NOMO-1 treated with dmso at 0.1 percent for 144 hours (cell line): Measurements from ENCODE around the gene SMYD3.

Source experiments
- DNase-seq: peaks from one replicate; lab custom pipeline; 2025; ENCODE audit not compliant: unreplicated experiment; lab: John Stamatoyannopoulos, UW

The SMYD3 gene

DNA sequence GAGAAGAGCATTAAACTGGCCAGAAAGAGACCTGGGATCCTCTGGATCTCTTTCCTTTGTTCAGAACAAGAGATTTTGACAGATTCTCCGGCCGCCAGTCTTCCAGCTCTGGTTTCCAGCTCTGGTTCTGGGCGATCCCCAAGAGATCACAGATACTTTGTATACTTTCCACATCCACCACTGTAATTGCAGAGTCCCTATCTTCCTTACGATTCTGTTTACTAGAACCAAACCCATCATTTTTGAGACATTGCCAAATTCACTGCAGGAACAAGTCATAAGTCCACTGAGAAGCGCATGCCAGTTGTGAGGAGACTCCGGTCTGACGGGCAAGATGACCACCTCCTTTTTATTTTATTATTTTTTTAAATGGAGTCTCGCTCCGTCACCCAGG is 505.2 kb downstream of the SMYD3 start:
- DNase-seq = no peak

- DNase-seq = no peak
Measured at GRCh38 chr1:246001142-246001836, 505.8 kb downstream of the SMYD3 start.

DNA sequence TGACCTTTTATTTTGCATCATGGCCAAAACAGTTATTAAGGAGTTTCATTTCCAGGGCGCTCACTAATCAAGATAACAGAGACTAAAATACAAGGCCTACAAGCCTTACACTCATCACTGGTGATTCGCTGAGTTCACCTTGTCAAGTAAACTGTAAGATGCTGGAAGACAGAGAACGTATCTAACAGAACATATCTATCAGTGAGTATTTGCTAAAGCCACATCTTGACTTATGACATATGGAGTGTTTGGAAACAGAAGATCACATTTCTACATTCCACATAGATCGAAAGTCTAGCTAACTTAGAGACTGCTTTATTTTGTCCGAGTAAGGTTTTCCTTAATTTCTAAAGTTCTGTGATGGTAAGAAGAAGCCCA is 506.5 kb downstream of the SMYD3 start:
- DNase-seq = no peak

- DNase-seq = peak; percentile 32
Measured at GRCh38 chr1:245999697-246000637, 507.1 kb downstream of the SMYD3 start.

DNA sequence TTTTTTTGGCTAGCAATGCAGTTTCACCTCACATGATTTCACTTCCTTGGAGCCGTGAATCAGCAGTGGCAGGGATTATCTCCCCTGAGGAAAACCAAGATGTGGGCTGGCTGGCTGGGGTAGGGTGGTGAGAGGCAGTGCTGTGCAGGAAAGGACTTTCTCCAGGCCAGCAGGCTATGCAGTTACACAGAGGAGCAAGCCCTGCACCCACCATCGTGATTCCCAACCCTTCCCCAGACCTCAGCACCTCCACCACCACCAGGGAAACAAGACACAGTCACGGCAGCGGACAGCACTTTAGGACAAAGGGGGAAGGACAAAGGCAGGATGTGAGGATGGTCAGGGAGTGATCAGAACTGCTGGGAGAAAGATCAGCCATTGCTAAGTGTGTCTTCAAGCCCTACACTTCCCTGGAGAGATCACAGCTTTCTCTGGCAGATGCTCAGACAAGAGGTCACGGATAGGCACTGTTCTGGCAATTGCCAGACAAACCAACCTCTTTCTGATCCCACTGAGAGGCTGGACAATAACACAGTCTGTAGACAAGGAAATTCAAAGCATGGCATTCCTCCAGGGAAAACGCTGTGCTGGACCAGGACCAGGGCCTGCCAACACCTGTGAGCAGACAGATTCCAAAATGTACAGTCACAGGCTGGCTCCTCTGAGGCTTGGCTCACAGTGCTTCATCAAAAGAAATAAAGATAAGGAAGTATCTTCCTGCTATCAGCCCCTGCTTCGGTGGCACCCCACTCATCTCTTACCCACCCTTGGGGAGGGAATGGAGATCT is 509.4 kb downstream of the SMYD3 start:
- DNase-seq = no peak

- DNase-seq = no peak
Measured at GRCh38 chr1:245996811-245997210, 510.3 kb downstream of the SMYD3 start.

- DNase-seq = no peak
Measured at GRCh38 chr1:245995474-245995873, 511.6 kb downstream of the SMYD3 start.

- DNase-seq = no peak
Measured at GRCh38 chr1:245991266-245991665, 515.8 kb downstream of the SMYD3 start.

DNA sequence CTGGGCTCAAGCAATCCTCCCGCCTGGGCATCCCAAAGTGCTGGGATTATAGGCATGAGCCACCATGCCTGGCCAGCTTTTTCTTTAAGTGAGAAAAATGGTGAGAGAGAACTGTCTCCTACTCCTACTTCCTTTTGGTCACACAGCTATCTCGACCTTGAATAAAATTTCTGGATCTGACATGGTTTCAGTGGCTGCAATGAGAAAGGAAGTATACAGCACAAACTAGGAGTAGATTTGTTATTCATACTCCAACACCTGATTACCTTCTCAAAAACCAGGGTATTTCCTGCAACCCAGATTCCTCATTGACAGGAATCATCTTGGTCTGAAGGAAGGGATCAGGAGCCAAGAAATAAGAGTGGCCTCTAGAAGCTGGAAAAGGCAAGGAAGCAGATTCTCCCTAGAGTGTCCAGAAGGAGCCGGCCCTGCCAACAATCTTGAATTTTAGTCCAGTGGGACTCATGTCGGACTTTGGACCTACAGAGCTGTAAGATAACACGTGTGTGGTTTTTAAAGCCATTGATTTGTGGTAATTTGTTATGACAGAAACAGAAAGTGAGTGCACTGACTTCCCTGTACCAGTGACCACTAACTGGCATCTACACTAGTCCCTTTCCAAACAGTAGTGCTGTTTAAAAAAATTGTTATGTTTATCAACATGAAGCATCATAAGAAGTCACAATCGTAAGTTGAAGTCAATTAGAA is 516.6 kb downstream of the SMYD3 start:
- peak; percentile 15 for DNase-seq

- no peak for DNase-seq
Measured at GRCh38 chr1:245988393-245989078, 518.5 kb downstream of the SMYD3 start.

- no peak for DNase-seq
Measured at GRCh38 chr1:245987997-245988392, 519.1 kb downstream of the SMYD3 start.

DNA sequence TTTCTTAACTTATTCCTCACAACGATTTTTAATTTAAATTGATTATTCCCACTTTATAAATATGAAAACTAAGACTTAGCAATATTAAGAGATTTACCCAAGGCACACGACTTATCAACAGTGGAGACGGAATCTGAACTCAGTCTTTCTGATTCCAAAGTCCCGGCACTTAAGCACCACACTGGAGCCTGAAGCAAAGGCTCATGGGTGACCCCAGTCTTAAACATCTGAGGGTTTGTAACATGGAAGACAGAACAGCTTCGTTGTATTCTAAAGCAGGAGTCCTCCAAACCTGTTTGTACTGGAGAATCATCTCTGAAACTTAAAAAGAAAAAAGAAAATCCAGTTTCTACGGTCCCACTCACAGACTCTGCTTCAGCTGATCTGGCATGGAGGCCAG is 519.5 kb downstream of the SMYD3 start:
- DNase-seq = no peak

DNA sequence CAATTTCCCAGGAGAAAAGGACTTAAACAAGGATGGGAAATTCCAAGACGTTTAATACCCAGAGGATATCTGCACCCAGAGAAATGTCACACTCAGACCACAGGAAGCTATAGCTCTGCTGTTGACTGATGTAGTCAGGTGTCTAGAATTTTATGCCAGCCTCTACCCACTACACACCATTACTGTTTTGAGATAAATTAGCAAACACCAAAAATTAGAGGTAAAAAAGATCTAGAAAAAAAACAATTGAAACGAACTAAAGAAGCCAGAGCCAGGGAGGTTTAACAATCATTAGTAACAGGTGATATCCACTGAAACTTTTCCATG is 519.9 kb downstream of the SMYD3 start:
- DNase-seq = no peak

DNA sequence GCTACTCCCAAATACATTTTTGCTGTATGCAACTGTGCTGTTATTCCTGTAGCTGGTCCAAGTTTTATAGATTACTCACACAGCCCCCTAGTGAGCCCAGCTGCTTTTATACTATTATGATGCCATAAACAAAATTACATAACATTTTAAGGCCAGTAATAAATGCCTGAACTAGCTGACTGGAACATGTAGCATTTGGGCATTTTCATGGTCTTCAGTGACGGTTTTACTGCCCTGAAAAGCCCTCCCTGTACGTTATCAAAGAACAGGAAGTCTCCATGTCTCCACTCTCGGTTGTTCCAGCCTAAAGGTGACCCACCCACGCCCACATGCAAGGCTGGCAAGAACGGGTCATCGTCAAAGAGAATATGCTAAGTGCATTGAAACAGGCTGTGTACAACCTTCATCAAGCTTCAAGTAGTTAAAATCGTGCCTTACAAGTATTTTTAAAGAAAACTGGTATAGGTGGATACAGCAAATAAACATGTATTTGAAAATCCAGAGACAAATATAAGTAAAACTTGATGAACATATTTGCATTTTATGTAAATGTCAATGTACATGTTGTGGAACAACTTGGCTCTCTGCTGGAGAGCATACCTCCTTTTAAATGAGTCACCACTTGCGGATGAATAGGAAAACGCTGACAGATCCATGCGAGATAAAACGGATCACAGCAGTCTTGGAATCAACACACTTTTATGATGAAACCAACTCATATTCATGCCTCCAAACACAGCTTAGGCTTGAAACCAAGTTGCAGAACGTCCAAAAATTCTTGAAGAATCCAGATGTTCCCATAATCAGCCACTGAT is 520.5 kb downstream of the SMYD3 start:
- no peak for DNase-seq

DNA sequence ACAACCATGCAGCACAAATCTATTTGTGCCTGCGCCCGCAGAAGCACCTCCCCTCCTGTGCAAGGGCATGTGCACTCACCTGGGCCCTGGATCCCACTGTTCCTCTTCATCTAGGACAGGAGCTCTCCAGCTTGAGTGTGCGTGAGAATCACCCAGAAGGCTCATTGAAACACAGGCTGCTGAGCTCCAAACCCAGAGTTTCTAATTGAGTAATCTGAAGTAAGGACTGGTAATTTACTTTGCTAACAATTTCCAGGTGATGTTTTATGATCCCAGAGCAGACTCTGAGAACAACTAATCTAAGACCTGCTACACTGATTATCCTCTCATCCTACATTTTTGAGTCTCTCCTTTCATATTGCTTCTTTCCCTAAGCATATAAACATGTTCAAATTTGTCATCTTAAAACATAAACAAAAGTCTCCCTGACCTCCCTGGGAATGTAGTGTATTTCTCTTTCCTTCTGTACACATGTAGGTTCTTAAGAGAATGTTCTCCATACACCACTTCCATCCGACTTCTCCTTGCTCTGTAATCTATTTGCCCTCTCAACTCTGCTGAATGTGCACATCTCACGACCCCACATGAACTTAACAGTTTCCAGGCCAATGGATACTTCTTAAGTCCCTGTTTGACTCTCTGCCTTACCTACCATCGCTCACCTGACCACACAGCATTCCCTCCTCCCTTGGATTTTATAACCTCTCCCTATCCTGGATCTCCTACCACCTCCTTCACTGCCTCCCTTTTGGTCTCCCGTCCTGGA is 522.5 kb downstream of the SMYD3 start:
- no peak for DNase-seq

DNA sequence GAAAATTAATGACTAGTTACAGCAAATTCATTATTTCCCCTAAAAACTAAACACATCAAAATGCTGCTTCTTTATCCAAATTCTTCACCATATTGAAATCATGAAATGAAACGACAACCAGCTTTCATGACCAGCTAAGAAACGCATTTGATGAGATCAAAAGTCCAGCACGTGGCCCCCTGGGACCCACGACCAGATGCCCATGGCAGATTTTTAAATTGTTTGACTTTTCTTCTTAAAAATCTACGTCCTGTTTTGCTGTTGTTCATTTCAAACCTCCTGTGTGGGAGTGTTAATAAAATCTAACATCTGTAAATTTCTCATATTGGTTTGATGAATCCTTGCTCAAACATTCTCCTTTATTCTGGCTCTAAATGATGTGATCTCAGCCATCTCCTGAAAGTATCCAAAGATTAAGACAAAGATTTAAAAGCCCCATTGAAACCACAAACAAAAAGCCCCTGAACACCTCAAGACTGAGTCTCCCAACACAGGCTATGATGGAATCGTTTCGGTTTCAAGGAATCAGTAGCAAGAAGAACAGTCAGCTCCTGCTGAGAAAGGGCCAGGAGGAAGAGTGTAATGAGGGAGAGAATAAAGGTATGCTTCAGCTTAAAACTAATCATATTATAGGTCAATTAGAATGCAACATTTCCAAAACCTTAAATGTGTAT is 523.6 kb downstream of the SMYD3 start:
- no peak for DNase-seq

- no peak for DNase-seq
Measured at GRCh38 chr1:245979589-245979988, 527.5 kb downstream of the SMYD3 start.

DNA sequence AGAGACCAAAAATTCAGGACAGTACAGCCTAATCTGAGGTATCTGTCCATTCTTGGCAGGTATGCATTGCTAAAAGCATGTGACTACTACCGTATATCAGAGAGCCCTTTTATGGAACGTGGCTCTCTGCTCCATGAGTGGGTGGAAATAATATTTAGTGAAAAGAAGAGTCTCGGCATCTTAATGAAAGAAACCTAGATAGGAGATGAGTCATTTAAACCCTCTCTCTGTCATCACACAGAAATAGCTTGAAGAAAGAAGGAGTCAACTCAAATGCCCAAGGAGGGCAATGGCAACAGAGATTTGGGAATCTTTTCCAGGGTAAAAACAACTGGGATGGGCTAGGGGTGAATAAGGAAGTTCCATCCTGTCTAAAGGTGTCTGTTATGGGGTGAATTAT is 528.2 kb downstream of the SMYD3 start:
- DNase-seq = no peak
